ENCODE measurements around the gene MYL3. TPM values are rescaled to one million over a fixed set of nuclear protein-coding genes. Genes with fewer than 3 reads are reported as not detected.

The MYL3 gene
- total and polyA plus RNA-seq, 2 experiments from 2014 or later: not detected

DNA sequence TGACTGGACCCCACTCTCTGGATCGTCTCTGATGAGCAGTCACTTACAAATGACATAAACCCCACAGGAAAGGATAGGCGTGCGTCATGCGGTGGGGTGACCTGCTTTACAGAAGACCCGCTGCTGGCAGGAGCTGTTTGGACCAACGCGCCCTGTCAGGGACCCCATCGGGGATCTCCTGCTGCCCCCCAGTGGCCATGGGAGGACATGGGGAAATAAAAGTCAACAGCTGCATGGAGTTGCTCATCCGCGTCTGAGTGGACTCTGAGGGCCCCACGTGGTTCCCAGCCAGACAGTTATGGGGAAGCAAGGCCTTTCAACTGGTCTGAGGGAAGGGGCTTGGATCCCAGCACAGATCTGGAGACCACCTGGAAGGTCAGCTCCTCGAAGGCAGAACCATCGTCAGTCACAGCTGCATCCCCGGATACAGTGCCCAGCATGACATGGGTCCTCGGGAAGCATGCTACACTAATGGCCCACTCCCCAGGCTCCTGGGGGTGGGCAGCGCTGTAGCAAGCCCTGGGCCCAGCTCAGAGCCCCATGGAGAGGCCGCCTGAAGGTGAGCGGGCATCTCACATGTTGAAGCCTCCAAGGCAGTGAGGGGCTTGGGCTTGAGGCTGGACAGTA is 46.4 kb upstream of the MYL3 start:
- Histone ChIP-seq H2AFZ (no peak overlapping the region; the same call in 1 of the 2 replicates), H3K4me2 (no peak overlapping the region), H3K9me2 (ENCODE audit: insufficient read depth) (no peaks in the 10 kb centered on the region), H3K36me3 (ENCODE audit: insufficient read depth) (no peaks in the 10 kb centered on the region), H3K27ac (ENCODE audit: low read depth) (no peak overlapping the region), H3K79me2 (replicated peaks; ENCODE audit: insufficient read depth) (no peaks in the 10 kb centered on the region), H4K20me1 (replicated peaks; ENCODE audit: insufficient read depth) (no peaks in the 10 kb centered on the region; the same call in 1 of the 2 replicates), H3F3A (replicated peaks; ENCODE audit: low read depth) (0 out of 2 replicates have a peak, but pooled peaks cover 2% of the 10 kb centered on the region), H3K27me3 (ENCODE audit: insufficient read depth) (no peaks in the 10 kb centered on the region), H3K4me1 (ENCODE audit: insufficient read depth) (no peaks in the 10 kb centered on the region), H3K4me3 (no peak overlapping the region)
- H3K27me3 Mint-ChIP-seq (ENCODE audit: insufficient read depth, low read depth, poor library complexity): peaks cover 6% of the 10 kb centered on the region
- H3K4me1 Mint-ChIP-seq: peaks cover 2% of the 10 kb centered on the region; the same call in 1 of the 3 replicates
- peak; percentile 90 for ATAC-seq
- TF ChIP-seq, protein P1, sequence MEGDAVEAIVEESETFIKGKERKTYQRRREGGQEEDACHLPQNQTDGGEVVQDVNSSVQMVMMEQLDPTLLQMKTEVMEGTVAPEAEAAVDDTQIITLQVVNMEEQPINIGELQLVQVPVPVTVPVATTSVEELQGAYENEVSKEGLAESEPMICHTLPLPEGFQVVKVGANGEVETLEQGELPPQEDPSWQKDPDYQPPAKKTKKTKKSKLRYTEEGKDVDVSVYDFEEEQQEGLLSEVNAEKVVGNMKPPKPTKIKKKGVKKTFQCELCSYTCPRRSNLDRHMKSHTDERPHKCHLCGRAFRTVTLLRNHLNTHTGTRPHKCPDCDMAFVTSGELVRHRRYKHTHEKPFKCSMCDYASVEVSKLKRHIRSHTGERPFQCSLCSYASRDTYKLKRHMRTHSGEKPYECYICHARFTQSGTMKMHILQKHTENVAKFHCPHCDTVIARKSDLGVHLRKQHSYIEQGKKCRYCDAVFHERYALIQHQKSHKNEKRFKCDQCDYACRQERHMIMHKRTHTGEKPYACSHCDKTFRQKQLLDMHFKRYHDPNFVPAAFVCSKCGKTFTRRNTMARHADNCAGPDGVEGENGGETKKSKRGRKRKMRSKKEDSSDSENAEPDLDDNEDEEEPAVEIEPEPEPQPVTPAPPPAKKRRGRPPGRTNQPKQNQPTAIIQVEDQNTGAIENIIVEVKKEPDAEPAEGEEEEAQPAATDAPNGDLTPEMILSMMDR (conservative IDR thresholded peaks at IDR 0.05; ENCODE audit: low read depth in 2 of 2): peak; percentile 84 to 97
- TF ChIP-seq, protein P2, sequence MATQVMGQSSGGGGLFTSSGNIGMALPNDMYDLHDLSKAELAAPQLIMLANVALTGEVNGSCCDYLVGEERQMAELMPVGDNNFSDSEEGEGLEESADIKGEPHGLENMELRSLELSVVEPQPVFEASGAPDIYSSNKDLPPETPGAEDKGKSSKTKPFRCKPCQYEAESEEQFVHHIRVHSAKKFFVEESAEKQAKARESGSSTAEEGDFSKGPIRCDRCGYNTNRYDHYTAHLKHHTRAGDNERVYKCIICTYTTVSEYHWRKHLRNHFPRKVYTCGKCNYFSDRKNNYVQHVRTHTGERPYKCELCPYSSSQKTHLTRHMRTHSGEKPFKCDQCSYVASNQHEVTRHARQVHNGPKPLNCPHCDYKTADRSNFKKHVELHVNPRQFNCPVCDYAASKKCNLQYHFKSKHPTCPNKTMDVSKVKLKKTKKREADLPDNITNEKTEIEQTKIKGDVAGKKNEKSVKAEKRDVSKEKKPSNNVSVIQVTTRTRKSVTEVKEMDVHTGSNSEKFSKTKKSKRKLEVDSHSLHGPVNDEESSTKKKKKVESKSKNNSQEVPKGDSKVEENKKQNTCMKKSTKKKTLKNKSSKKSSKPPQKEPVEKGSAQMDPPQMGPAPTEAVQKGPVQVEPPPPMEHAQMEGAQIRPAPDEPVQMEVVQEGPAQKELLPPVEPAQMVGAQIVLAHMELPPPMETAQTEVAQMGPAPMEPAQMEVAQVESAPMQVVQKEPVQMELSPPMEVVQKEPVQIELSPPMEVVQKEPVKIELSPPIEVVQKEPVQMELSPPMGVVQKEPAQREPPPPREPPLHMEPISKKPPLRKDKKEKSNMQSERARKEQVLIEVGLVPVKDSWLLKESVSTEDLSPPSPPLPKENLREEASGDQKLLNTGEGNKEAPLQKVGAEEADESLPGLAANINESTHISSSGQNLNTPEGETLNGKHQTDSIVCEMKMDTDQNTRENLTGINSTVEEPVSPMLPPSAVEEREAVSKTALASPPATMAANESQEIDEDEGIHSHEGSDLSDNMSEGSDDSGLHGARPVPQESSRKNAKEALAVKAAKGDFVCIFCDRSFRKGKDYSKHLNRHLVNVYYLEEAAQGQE (IDR thresholded peaks at IDR 0.05; ENCODE audit: unreplicated experiment): no peak
- TF ChIP-seq, protein P3, sequence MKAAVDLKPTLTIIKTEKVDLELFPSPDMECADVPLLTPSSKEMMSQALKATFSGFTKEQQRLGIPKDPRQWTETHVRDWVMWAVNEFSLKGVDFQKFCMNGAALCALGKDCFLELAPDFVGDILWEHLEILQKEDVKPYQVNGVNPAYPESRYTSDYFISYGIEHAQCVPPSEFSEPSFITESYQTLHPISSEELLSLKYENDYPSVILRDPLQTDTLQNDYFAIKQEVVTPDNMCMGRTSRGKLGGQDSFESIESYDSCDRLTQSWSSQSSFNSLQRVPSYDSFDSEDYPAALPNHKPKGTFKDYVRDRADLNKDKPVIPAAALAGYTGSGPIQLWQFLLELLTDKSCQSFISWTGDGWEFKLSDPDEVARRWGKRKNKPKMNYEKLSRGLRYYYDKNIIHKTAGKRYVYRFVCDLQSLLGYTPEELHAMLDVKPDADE (IDR thresholded peaks at IDR 0.05): no peak
- TF ChIP-seq EZH2 (IDR thresholded peaks at IDR 0.05; ENCODE audit: low read depth, unreplicated experiment): no peak
- TF ChIP-seq STAT1 (IDR thresholded peaks at IDR 0.05; ENCODE audit: unreplicated experiment): no peak
- TF ChIP-seq POLR2AphosphoS5 (IDR thresholded peaks at IDR 0.05; ENCODE audit: low read depth): no peak
- peak; percentile 94 for DNase-seq (ENCODE audit: low spot score)
- no peak overlapping the region for H3K4me3 Mint-ChIP-seq
- H3K36me3 Mint-ChIP-seq (ENCODE audit: low read depth): no peaks in the 10 kb centered on the region
- H3K9me3 Mint-ChIP-seq: no peaks in the 10 kb centered on the region
- H3K27ac Mint-ChIP-seq: no peak overlapping the region

DNA sequence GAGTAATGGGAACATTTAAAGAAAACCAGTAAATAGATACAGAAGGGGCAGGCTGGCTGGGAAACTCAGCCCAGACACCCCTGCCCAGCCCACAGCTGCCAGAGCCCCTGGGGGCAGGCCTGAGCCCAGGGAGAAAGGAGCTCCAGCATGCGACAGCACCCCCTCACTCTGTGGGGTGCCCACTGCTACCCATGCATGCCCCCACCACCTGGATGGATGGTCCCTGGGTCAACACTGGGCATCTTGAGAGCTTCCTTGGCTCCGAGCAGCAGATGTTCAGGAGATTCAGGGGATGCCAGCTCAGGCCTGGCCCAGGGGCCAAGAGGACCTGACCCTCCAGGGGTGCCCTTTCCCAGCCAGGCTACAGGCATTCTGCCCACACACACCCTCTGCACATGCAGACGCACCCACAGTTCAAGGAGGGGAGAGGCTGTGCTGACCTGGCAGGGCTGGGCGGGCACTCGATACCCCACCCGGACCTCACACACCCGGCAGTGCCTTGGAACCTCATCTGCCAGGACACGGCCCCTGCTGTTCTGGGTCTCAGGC is 45.8 kb upstream of the MYL3 start:
- Histone ChIP-seq H3K9me2 (ENCODE audit: insufficient read depth) (no peaks in the 10 kb centered on the region), H3K4me2 (no peak overlapping the region), H4K20me1 (replicated peaks; ENCODE audit: insufficient read depth) (no peaks in the 10 kb centered on the region; the same call in 1 of the 2 replicates), H3F3A (replicated peaks; ENCODE audit: low read depth) (0 out of 2 replicates have a peak, but pooled peaks cover 2% of the 10 kb centered on the region), H2AFZ (no peak overlapping the region), H3K27ac (ENCODE audit: low read depth) (no peak overlapping the region), H3K27me3 (ENCODE audit: insufficient read depth) (no peaks in the 10 kb centered on the region), H3K79me2 (replicated peaks; ENCODE audit: insufficient read depth) (no peaks in the 10 kb centered on the region), H3K4me3 (no peak overlapping the region), H3K4me1 (ENCODE audit: insufficient read depth) (no peaks in the 10 kb centered on the region), H3K36me3 (ENCODE audit: insufficient read depth) (no peaks in the 10 kb centered on the region)
- Mint-ChIP-seq H3K27ac (no peak overlapping the region), H3K4me3 (no peak overlapping the region), H3K9me3 (no peaks in the 10 kb centered on the region), H3K27me3 (ENCODE audit: insufficient read depth, low read depth, poor library complexity) (peaks cover 9% of the 10 kb centered on the region), H3K4me1 (peaks cover 2% of the 10 kb centered on the region; the same call in 1 of the 3 replicates), H3K36me3 (ENCODE audit: low read depth) (no peaks in the 10 kb centered on the region)
- TF ChIP-seq CREB1 (CRISPR knock-in tag; IDR thresholded peaks at IDR 0.05; ENCODE audit: low read depth): no peak
- ATAC-seq: peak; percentile 16
- no peak for DNase-seq (ENCODE audit: low spot score)
